Body of pancreas (tissue), 4 donors: ENCODE results near the gene KAT6B. TPM values are rescaled to one million over a fixed set of nuclear protein-coding genes. Genes with fewer than 3 reads are reported as not detected.
"Not testable (repeated sequence)": the region's sequence is repeated elsewhere in the genome, so short reads cannot be mapped to it uniquely, and the experiment has no call there.

ENCODE experiments used
- ATAC-seq: fragments of 150-250 bp; one replicate; pipeline ENCODE4 v1.9.1; 2016
- DNase-seq, 4 donors: peaks; one replicate each; pipeline ENCODE4 v3.0.0-alpha.2; 2019
- H3K27ac ChIP-seq, 4 donors: fragments of 200-600 bp; sonication (generic); 1 replicate in 3 of 4; 2 replicates in 1 of 4; pipeline versions ENCODE4 v1.5.1 to v1.6.1; 2016 to 2019; ENCODE audit warnings: mild to moderate bottlenecking in 1 of 4, mixed read lengths in 1 of 4, moderate library complexity in 1 of 4
- H3K27me3 ChIP-seq, 2 donors: fragments of 200-600 bp; sonication (generic); one replicate each; pipeline ENCODE4 v1.6.0; 2016; ENCODE audit warnings: mild to moderate bottlenecking in 1 of 2
- H3K36me3 ChIP-seq, 2 donors: fragments of 200-600 bp; sonication (generic); replicated peaks in 1 of 2; 2 replicates each; pipeline ENCODE4 v1.5.1; 2016; ENCODE audit warnings: low read depth in 2 of 2; ENCODE audit not compliant: insufficient read depth in 1 of 2
- H3K4me1 ChIP-seq: fragments of 200-600 bp; sonication (generic); one replicate; pipeline ENCODE4 v1.6.0; 2016
- H3K4me3 ChIP-seq, 2 donors: fragments of 200-600 bp; sonication (generic); 1 replicate in 1 of 2; 2 replicates in 1 of 2; pipeline ENCODE4 v1.5.1; 2016 to 2019
- H3K9me3 ChIP-seq, 3 donors: fragments of 200-600 bp; sonication (generic); 1 replicate in 2 of 3; 2 replicates in 1 of 3; pipeline ENCODE4 v1.5.1; 2016
- POLR2A ChIP-seq, 3 donors: fragments of 450-650 bp; IDR thresholded peaks; one replicate each; pipeline ENCODE4 v1.6.1; 2016; ENCODE audit warnings: antibody characterized with exemption in 3 of 3, mild to moderate bottlenecking in 2 of 3
- WGBS, 2 donors: methylation state at CpG; one replicate each; pipeline ENCODE4 v1.1.5; 2017; 5-methylcytosine and 5-hydroxymethylcytosine counted together
- intact Hi-C: fragments of 100-400 bp; cut with DNase I; formaldehyde crosslinking; loops from one replicate; pipeline ENCODE4 v1.15.1; 2023
- total RNA-seq, 2 donors: library from RNA; depleted of rRNA; stranded (reverse); fragments of >200 nt; gene quantifications; one replicate each; pipeline ENCODE4 v1.1.0, GENCODE V29; 2016
- TF ChIP-seq, protein P1 (sequence below), 7 experiments: fragments of 450-650 bp in 4 of 7; fragments of 200-600 bp in 3 of 7; sonication (generic) in 3 of 7; IDR thresholded peaks; one replicate each; pipeline ENCODE4 v1.5.1; 2016 to 2019; ENCODE audit warnings: antibody characterized with exemption in 7 of 7

The KAT6B gene
- total RNA-seq, 2 donors from 2014 or later: 39.9 to 45.9 TPM

DNA sequence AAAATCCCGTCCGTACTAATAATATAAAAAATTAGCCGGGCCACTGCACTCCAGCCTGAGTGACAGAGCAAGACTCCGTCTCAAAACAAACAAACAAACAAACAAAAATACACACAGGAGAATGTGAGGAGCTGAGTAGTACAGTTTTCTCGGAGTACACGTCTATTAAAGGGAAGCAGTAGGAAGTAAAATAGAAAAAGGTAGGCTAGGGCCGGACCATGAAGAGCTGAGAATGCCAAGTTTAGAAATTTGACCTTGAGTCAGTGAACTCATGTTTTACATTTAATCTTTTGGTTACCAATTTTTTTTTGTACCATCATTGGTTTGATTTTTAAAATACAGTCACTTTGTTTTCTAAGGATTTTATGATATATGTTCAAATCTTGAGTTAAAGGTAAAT, 64.1 kb downstream of the KAT6B start:
- TF ChIP-seq, protein P1, sequence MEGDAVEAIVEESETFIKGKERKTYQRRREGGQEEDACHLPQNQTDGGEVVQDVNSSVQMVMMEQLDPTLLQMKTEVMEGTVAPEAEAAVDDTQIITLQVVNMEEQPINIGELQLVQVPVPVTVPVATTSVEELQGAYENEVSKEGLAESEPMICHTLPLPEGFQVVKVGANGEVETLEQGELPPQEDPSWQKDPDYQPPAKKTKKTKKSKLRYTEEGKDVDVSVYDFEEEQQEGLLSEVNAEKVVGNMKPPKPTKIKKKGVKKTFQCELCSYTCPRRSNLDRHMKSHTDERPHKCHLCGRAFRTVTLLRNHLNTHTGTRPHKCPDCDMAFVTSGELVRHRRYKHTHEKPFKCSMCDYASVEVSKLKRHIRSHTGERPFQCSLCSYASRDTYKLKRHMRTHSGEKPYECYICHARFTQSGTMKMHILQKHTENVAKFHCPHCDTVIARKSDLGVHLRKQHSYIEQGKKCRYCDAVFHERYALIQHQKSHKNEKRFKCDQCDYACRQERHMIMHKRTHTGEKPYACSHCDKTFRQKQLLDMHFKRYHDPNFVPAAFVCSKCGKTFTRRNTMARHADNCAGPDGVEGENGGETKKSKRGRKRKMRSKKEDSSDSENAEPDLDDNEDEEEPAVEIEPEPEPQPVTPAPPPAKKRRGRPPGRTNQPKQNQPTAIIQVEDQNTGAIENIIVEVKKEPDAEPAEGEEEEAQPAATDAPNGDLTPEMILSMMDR (IDR thresholded peaks at IDR 0.05): no peak
- no peak for TF ChIP-seq POLR2A (IDR thresholded peaks at IDR 0.05)
- ATAC-seq (peak; percentile 70), DNase-seq (peak in 1 of 4 donors; percentile 14)
- Histone ChIP-seq H3K4me3 (no peak overlapping the region), H3K27ac (peak overlapping the region; percentile 4 to 65 (median 44)), H3K4me1 (peaks cover 44% of the 10 kb centered on the region), H3K36me3 (no peaks in the 10 kb centered on the region), H3K9me3 (no peaks in the 10 kb centered on the region), H3K27me3 (no peaks in the 10 kb centered on the region)
- 45 to 48% methylated on average over 7 of the region's 7 CpGs for WGBS, 2 donors
- intact Hi-C loops: no loop called here

DNA sequence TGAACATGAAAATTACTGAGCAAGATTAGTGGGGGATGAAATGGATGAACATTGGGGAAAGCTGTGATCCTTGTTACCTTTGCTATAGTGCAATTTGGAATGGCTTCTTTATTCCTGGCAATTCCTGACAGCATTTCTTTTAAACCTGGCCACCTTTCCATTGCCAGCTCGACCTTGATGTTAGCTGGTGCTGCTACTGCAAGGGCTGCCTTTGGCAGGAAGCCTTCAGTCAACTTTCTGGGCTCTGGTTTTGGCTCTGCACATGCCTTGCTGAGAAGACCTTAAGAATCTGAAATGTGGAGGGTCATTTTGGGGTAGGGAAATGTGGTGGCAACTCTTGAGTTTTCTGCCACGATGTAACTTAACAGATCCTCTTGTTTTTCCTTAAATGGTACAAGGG, 64.7 kb downstream of the KAT6B start:
- Histone ChIP-seq H3K27ac (peak overlapping the region in 3 of 4 donors; percentile 40 to 65 (median 48)), H3K36me3 (no peaks in the 10 kb centered on the region), H3K9me3 (no peaks in the 10 kb centered on the region), H3K4me1 (peaks cover 39% of the 10 kb centered on the region), H3K4me3 (no peak overlapping the region), H3K27me3 (no peaks in the 10 kb centered on the region)
- ATAC-seq (peak; percentile 58), DNase-seq (peak; percentile 52 to 82 (median 72))
- intact Hi-C loops: no loop called here
- WGBS, 2 donors: 20 to 26% methylated on average over 2 of the region's 2 CpGs
- no peak for TF ChIP-seq POLR2A (IDR thresholded peaks at IDR 0.05)
- TF ChIP-seq, protein P1 (IDR thresholded peaks at IDR 0.05): no peak

DNA sequence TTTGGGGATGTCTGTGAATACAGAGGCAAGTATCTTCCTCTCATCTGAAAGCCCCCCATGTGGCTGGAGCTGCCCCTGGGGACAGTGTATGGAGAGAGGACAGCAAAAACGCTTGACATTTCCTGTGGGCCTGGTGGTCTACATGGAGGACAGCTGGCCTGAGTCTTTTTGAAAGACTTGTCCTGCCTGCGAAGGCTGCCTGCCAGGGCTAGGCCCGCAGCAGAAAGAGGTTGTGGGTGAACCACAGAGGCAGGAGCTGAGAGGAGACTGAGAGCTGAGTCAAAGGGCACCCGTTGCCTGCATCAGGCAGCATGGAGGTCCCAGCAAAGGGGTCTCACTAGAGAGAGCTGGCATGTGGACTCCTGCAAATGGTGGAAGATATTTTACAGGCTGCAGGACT, 66.4 kb downstream of the KAT6B start:
- ATAC-seq (no peak), DNase-seq (no peak)
- Histone ChIP-seq H3K36me3 (no peaks in the 10 kb centered on the region), H3K9me3 (no peaks in the 10 kb centered on the region), H3K4me3 (no peak overlapping the region), H3K27ac (no peak overlapping the region), H3K27me3 (no peaks in the 10 kb centered on the region), H3K4me1 (peaks cover 47% of the 10 kb centered on the region)
- WGBS, 2 donors: 85 to 88% methylated on average over 3 to 4 of the region's 4 CpGs
- intact Hi-C loops: no loop called here
- no peak for TF ChIP-seq POLR2A (IDR thresholded peaks at IDR 0.05)
- TF ChIP-seq, protein P1 (IDR thresholded peaks at IDR 0.05): no peak

DNA sequence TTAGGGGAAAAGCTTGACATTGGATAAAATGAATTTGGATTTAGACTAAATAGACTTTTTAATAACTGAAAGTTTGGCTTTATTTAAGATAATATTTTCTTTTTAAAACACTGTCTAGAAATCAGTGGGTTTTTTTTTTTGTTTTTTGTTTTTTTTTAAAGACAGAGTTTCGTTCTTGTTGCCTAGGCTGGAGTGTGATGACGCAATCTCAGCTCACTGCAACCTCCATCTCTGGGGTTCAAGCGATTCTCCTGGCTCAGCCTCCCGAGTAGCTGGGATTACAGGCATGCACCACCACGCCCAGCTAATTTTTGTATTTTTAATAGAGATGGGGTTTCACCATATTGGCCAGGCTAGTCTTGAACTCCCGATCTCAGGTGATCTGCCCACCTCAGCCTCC, 66.9 kb downstream of the KAT6B start:
- H3K27ac ChIP-seq, H3K9me3 ChIP-seq, ATAC-seq, H3K4me3 ChIP-seq, intact Hi-C loops, DNase-seq, H3K27me3 ChIP-seq, H3K36me3 ChIP-seq: not testable (repeated sequence)
- 93 to 96% methylated on average over 6 of the region's 6 CpGs for WGBS, 2 donors
- H3K4me1 ChIP-seq: peaks cover 50% of the 10 kb centered on the region

DNA sequence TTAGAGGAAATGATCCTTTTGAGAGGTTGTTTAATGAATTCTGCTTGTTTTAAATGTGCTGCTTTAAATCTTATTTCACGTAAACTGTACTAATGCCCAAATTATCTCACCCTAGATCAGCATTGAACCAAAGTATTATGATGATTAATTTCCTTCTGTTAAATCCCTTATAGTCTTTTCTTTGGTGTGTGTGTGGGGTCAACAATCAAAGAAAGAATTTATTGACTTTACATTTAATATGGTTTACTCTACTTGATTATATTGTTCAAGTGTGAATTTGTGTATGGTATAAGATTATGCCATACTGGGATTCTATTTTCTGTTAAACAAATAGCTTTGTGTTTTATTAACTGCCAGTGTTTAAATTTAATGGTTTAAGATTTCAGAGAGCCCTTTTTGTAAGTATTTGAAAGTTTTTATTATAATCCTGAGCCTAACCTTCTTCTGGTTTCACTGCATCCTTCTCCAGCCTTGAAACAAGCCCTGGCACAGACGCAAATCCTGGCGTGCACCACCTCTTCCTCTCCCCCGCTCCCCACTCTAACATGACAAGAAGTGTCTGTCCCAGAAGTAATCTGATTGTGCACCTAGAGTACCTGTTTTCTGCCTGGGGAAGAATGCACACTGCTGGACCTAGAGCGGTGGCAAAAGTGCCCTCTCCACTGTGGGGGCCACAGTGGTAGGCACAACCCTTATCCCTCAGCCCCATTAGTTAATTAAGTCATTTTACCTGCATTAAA, 70.6 kb downstream of the KAT6B start:
- H3K27ac ChIP-seq: no peak overlapping the region
- H3K4me1 ChIP-seq: peaks cover 41% of the 10 kb centered on the region
- ATAC-seq (no peak), DNase-seq (no peak)
- H3K36me3 ChIP-seq: no peaks in the 10 kb centered on the region
- TF ChIP-seq, protein P1 (IDR thresholded peaks at IDR 0.05): no peak
- no peak for TF ChIP-seq POLR2A (IDR thresholded peaks at IDR 0.05)
- no peaks in the 10 kb centered on the region for H3K27me3 ChIP-seq
- H3K4me3 ChIP-seq: no peak overlapping the region
- 56 to 64% methylated on average over 5 of the region's 5 CpGs for WGBS, 2 donors
- intact Hi-C loops: no loop called here
- no peaks in the 10 kb centered on the region for H3K9me3 ChIP-seq
